Keratinocyte (primary cell): ENCODE data around the gene SLC12A1. TPM values are rescaled to one million over a fixed set of nuclear protein-coding genes. Genes with fewer than 3 reads are reported as not detected.

Source experiments
- DNase-seq: peaks from one replicate; pipeline ENCODE4 v3.0.0-alpha.2; 2011; ENCODE audit warnings: low read depth, missing footprints, low spot score
- FAIRE-seq: peaks from 2 replicates; lab custom pipeline; 2011; peaks lifted over from hg19 to GRCh38; lab: Jason Lieb, UNC
- H2AFZ ChIP-seq: 2 replicates; pipeline ENCODE4 v1.6.0; 2012; ENCODE audit warnings: low read length, control low read depth, inconsistent platforms; ENCODE audit not compliant: control insufficient read depth
- H3K27ac ChIP-seq: 2 replicates; pipeline ENCODE4 v1.5.1; 2011; ENCODE audit warnings: low read length; ENCODE audit not compliant: control insufficient read depth, insufficient read depth
- H3K27me3 ChIP-seq: 3 replicates; pipeline ENCODE4 v1.6.0; 2011; ENCODE audit warnings: low read length; ENCODE audit not compliant: control insufficient read depth, insufficient read depth; ENCODE audit errors: extremely low read depth
- H3K36me3 ChIP-seq, 2 experiments: 2 replicates in 1 of 2; 3 replicates in 1 of 2; pipeline ENCODE4 v1.5.1; 2011; ENCODE audit warnings: low read length in 2 of 2, mild to moderate bottlenecking in 1 of 2; ENCODE audit not compliant: control insufficient read depth in 2 of 2, insufficient read depth in 2 of 2; ENCODE audit errors: extremely low read depth in 1 of 2
- H3K4me1 ChIP-seq: 3 replicates; pipeline ENCODE4 v1.5.1; 2011; ENCODE audit warnings: low read length; ENCODE audit not compliant: control insufficient read depth, insufficient read depth; ENCODE audit errors: extremely low read depth
- H3K4me2 ChIP-seq: 3 replicates; pipeline ENCODE4 v1.6.0; 2011; ENCODE audit warnings: low read depth, low read length; ENCODE audit not compliant: control insufficient read depth, insufficient read depth; ENCODE audit errors: extremely low read depth
- H3K4me3 ChIP-seq, 3 experiments: fragments of 200-600 bp in 1 of 3; sonication (generic) in 1 of 3; 2 replicates in 2 of 3; 3 replicates in 1 of 3; pipeline ENCODE4 v1.5.1; 2011 to 2016; ENCODE audit warnings: low read length in 3 of 3, mild to moderate bottlenecking in 3 of 3, control low read depth in 2 of 3, inconsistent platforms in 1 of 3, low read depth in 1 of 3, mixed read lengths in 1 of 3, mixed run types in 1 of 3, moderate library complexity in 1 of 3; ENCODE audit not compliant: control insufficient read depth in 2 of 3, insufficient read depth in 2 of 3; ENCODE audit errors: extremely low read depth in 1 of 3
- H3K79me2 ChIP-seq: 2 replicates; pipeline ENCODE4 v1.6.0; 2012; ENCODE audit warnings: low read length; ENCODE audit not compliant: control insufficient read depth, insufficient read depth
- H3K9ac ChIP-seq: 3 replicates; pipeline ENCODE4 v1.6.0; 2011; ENCODE audit warnings: low read length; ENCODE audit not compliant: control insufficient read depth, insufficient read depth; ENCODE audit errors: extremely low read depth
- H3K9me1 ChIP-seq: 3 replicates; pipeline ENCODE4 v1.6.0; 2011; ENCODE audit warnings: low read length; ENCODE audit not compliant: control insufficient read depth, insufficient read depth; ENCODE audit errors: extremely low read depth
- H3K9me3 ChIP-seq: 2 replicates; pipeline ENCODE4 v1.5.1; 2012; ENCODE audit warnings: low read depth, low read length; ENCODE audit not compliant: control insufficient read depth
- H4K20me1 ChIP-seq: 3 replicates; pipeline ENCODE4 v1.6.0; 2011; ENCODE audit warnings: low read length; ENCODE audit not compliant: control insufficient read depth, insufficient read depth; ENCODE audit errors: extremely low read depth
- CTCF ChIP-seq, 3 experiments: IDR thresholded peaks in 1 of 3; conservative IDR thresholded peaks in 1 of 3; optimal IDR thresholded peaks in 1 of 3; 2 replicates in 2 of 3; 3 replicates in 1 of 3; pipeline versions ENCODE3 to v1.5.1; 2011; ENCODE audit warnings: low read length in 3 of 3, mild to moderate bottlenecking in 3 of 3, moderate library complexity in 2 of 3, control low read depth in 1 of 3, inconsistent platforms in 1 of 3; ENCODE audit not compliant: insufficient read depth in 2 of 3; ENCODE audit errors: extremely low read depth in 1 of 3
- EZH2 ChIP-seq: IDR thresholded peaks from one replicate; pipeline ENCODE4 v1.6.1; 2012; ENCODE audit warnings: inconsistent platforms, mild to moderate bottlenecking, low read length, moderate library complexity
- dilution Hi-C: fragments of 300-500 bp; cut with MboI; formaldehyde crosslinking; loops from one replicate; pipeline ENCODE4 v1.7.0; 2020; ENCODE audit warnings: low sequenced_read_pairs; ENCODE audit not compliant: extremely low pct_ligation_motif_present
- polyA plus RNA-seq, 5 experiments: library from polyadenylated mRNA; depleted of rRNA in 3 of 5; stranded (reverse) in 3 of 5; stranded (forward) in 1 of 5; unstranded in 1 of 5; fragments of >200 nt; gene quantifications; 1 replicate in 1 of 5; 2 replicates in 3 of 5; 3 replicates in 1 of 5; pipeline versions ENCODE4 v1.2.1 to v1.2.3, GENCODE V29; 2011 to 2012; ENCODE audit warnings: missing spikeins in 2 of 5, low read depth in 1 of 5, low replicate concordance in 1 of 5

The SLC12A1 gene
- polyA plus RNA-seq, 1 donor (not counting 4 experiments of a cell fraction or from before 2014, with no cell fraction given), result not detected

DNA sequence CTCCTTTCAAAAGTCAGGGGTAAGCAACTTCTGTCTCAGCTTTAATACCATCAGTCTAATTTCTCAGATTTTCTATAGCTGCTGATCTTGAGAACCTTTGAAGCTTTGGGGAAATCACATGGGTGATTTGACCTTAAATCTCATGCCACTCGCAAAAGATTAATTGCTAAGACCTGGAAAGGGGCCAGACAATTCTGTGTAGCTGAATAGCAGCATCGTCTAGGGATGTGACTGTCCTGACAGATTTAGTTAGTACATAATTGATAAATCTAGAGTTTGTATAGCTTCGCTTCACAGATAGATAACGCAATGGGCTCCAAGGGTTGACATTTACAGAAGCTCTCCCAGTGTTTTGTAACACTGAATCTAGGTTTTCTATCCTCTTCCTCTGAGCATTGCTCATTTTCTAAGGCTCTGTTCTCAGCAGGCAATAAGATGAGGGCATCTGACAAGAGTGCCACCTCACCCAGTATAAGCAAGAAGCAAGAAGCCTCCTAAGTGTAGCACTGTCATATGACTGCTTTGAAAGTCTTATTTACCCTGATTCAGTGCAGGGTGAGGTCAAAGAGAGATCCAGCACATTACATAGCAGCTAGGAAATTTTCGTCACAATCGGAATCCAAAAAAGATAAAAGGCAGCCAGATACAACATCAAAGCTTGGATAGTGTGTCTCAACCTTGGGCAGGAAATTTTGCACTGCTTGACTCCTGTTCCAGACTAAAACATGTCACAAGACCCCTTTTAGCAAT is 77.5 kb downstream of the SLC12A1 start:
- H3K27ac ChIP-seq, result no peak overlapping the region
- TF ChIP-seq EZH2, result no peak
- no peaks in the 10 kb centered on the region for H3K36me3 ChIP-seq
- dilution Hi-C loops, result no loop called here
- no peaks in the 10 kb centered on the region for H3K4me1 ChIP-seq
- no peaks in the 10 kb centered on the region for H3K27me3 ChIP-seq
- DNase-seq (no peak), FAIRE-seq (no peak)
- no peaks in the 10 kb centered on the region for H3K9me1 ChIP-seq
- no peak overlapping the region for H3K4me2 ChIP-seq
- H4K20me1 ChIP-seq, result no peaks in the 10 kb centered on the region
- H3K9ac ChIP-seq, result no peak overlapping the region
- H2AFZ ChIP-seq, result no peak overlapping the region
- H3K79me2 ChIP-seq, result no peaks in the 10 kb centered on the region
- no peaks in the 10 kb centered on the region for H3K9me3 ChIP-seq
- H3K4me3 ChIP-seq, result no peak overlapping the region

DNA sequence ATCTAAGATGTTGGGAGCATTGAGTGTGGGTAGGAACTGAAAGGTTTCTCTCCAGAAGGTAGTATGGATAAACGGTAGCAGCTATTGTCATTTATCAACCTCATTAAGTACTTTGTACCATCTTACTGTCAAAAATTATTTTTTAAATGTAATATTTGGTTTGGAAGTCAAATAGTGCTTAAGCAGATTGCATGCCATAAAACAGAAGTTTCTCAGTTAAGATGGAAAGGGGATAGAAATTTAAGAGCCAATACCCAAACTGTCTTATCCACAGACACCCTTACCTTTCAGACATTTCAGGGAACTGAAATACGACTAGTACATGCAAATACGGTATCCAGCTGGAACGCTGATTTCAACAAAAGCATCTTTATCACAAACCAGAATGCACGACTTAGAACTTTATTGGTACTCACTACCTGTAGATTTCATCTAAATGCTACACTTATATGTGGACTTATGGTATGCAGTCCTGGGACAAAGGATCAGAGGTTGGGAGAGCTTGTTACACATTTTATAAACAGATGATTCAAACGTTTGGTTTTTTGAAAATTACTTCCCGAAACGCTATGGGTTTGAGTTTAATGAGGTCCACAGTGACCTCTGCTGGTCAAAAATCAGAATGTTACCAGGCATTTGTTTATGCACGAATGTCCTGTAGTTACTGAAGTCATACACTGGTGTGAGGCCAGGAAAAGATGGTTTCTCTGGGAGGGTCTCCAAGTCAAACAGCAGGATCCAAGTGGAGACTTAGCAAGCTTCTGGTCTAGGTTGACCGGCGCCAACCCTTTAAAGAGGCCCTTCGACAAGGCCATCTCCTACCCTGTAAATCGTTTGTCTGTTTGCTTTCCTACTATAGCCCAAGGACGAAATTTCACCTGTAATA is 79.5 kb downstream of the SLC12A1 start:
- Histone ChIP-seq H3K4me2 (peak overlapping the region; percentile 72), H3K9ac (no peak overlapping the region), H3K9me3 (no peaks in the 10 kb centered on the region), H4K20me1 (no peaks in the 10 kb centered on the region), H3K36me3 (no peaks in the 10 kb centered on the region), H3K4me3 (peak overlapping the region in 1 of 3 experiments; percentile 45), H2AFZ (peak overlapping the region; percentile 67), H3K27ac (no peak overlapping the region), H3K27me3 (no peaks in the 10 kb centered on the region), H3K79me2 (no peaks in the 10 kb centered on the region), H3K9me1 (no peaks in the 10 kb centered on the region), H3K4me1 (no peaks in the 10 kb centered on the region)
- FAIRE-seq (peak; percentile 84), DNase-seq (peak; percentile 32)
- dilution Hi-C loops, result no loop called here
- no peak for TF ChIP-seq EZH2
- peak; percentile 47 to 77 (median 53) for TF ChIP-seq CTCF (optimal IDR thresholded peaks at IDR 0.05 in 1 of 3, IDR thresholded peaks at IDR 0.05 in 1 of 3, conservative IDR thresholded peaks at IDR 0.05 in 1 of 3; ENCODE audit: extremely low read depth in 1 of 3, insufficient read depth in 2 of 3, low read length in 3 of 3)
